IPS-NIHi7 (cell line): ENCODE results near the gene BRAF.
"Not testable (repeated sequence)": the region's sequence is repeated elsewhere in the genome, so short reads cannot be mapped to it uniquely, and the experiment has no call there.

ENCODE experiments used
- DNase-seq: peaks from one replicate; pipeline ENCODE4 v3.0.0; 2012; ENCODE audit warnings: mixed read lengths; ENCODE audit errors: extremely low spot score

BRAF gene

DNA sequence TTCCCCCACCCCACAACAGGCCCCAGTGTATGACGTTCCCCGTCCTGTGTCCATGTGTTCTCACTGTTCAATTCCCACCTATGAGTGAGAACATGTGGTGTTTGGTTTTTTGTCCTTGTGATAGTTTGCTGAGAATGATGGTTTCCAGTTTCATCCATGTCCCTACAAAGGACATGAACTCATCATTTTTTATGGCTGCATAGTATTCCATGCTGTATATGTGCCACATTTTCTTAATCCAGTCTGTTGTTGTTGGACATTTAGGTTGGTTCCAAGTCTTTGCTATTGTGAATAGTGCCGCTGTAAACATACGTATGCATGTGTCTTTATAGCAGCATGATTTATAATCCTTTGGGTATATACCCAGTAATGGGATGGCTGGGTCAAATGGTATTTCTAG, 216.0 kb downstream of the BRAF start:
- DNase-seq: not testable (repeated sequence)

DNA sequence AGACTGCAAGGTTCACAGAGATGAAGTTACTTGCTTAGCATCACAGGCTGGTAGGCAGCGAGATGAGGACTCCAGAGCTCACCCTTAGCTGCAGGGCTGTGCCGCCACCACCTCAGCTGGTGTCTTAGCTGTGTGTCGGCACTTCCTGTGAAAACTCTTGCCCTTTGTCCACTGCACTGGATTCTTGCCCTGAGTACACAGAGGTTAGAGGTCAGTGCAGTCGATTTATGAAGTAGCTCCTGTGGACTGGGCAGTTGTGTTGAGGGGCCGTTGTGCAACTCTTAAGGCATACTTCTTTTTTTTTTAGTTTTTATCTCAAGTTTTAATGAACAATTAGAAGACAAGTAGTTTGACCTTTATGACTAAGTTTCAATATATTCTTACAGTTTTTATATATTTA, 217.6 kb downstream of the BRAF start:
- no peak for DNase-seq

DNA sequence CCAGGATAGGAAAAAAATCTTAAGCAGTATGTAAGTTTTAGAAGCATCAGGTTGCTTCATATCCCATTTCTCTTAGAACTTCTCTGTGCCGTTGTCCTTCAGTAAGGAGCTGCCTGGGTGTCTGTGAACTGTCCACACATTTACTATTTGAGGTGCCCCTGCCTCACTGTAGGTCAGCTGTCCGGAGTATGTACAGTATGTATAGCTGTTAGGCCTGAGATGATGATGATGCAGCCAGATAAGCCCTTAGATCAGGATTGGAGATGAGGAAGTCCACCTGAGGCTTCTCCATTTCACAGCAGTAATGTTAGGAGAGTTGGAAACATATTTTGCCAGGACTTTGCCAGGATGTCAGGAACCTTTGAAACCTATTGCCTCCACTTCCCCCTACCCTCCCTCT, 220.5 kb downstream of the BRAF start:
- no peak for DNase-seq

DNA sequence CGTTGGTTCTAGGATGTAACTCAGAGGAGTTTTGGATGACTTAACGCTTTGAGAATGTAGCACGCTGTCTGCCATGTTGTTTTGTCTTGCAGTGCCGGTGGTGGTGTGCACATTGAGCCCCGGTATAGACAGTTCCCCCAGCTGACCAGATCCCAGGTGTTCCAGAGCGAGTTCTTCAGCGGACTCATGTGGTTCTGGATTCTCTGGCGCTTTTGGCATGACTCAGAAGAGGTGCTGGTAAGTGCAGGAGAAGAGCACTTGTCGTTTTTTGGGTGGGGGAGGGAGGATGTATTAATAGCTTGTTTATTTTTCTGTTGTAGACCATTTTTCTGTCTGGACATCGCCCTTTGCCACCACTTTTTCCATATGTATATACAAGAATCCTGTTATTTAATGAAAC, 222.0 kb downstream of the BRAF start:
- no peak for DNase-seq

DNA sequence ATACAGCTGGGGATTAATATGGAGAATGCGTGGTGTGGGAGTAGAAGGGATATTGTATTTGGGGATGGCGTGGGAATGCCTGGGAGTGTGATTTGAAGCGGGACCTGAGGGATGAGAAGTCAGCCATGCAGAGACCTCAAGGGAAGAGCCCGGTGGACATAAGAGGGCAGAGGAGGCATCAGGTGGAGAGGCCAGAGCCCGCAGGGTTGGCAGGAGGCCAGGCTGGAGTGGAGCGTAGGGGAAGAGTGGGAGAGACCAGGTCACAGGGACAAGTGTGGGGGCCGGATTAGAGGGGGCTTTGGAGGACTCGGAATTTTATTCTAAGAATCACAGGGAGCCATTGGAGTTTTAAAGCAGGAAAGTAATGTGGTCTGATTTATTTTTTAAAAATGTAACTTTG, 226.3 kb downstream of the BRAF start:
- no peak for DNase-seq

DNA sequence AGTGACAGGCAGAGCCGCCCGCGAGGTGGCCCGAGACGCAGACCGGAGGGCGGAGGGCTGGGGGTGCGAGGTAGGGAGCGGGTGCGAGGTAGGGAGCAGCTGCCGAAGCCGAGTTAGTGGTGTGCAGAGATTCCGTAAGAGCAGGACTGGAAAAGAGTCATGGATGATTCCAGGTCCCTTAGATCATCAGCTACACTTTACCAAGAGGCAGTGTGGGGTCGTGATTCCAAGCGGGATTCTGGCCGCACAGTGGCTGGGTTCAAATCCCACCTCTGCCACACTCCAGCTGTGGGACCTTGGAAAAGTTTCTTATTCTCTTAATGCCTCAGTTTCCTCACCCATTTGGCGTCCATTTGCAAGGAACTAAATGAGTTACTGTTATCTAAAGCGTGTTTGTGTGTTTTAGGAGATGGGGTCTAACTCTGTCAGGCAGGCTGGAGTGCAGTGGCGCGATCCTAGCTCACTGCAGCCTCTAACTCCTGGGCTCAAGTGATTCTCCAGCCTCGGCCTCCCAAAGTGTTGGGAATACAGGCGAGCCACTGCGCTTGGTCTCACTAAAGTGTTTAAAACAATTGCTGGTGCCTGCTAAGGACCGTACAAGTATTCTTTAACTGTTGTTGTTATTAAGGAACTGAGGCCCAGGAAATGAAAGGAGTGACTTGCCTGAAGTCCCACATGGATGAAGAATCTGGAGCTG, 227.1 kb downstream of the BRAF start:
- DNase-seq: no peak

DNA sequence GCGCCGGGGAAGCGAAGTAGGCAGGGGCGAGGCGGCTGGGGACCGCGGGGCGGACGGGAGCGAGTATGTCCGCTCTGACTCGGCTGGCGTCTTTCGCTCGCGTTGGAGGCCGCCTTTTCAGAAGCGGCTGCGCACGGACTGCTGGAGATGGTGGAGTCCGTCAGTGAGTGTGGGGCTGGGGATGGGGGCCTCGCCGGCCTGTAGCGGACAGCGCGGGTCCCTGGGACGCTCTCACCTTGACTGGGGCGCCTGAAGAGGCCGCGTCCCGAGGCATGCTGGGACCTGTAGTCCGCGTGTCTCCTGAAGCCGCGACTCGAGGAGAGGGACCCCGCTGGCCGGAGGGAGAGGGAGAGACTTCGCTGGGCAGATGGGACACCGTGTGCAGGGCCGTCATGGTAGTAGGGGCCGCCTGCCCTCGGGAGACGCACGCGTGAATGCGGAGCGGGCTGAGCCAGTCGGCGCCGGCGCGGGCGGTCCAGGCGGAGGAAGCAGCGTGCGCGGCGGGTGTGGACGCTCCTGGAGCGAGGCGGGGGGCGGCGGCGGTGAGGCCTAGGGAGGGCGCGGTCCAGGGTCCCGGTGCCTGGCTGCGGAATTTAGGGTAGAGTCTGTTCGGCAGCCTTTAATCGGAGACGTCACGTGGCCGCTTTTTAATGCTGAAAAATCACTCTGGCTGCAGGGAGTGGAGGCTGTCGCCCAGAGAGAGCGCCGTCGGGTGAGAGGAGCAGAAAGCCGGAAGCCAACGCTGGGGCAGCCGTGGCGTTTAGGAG, 227.9 kb downstream of the BRAF start, which contains the start of gene NDUFB2:
Gene NDUFB2, plus strand, starts transcription at position 29 of the 767 bp plus-strand sequence. Its CDS starts 37 bp downstream, at position 66.
- peak; percentile 90 for DNase-seq

DNA sequence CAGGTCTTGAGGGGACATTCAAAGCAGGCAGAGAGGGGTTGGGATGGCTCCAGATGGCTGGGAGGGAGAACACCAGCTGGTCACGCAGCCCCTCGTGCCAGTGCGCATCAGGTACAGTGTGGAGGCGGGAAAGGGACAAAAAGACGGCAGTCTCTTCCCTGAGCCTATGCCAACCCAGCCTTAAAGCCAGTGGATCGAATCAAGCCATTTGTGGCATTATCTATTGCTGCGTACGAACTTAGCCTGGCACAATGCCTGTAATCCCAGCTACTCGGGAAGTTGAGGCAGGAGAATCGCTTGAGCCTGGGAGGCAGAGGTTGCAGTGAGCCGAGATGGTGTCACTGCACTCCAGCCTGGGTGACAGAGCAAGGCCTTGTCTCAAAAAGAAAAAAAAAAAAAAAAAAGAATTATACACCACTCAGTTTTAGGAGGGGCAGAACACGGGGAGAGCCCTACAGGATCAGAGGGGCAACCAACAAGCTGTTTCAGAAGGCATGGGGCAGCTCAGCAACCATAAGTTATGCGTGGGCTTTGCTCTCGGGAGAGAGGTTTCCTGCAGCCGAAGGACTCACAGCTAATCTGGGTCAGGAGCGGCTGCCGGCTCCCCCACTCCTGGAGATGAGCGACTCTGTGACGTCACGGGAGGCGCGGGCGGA, 228.6 kb downstream of the BRAF start:
- peak; percentile 97 for DNase-seq

DNA sequence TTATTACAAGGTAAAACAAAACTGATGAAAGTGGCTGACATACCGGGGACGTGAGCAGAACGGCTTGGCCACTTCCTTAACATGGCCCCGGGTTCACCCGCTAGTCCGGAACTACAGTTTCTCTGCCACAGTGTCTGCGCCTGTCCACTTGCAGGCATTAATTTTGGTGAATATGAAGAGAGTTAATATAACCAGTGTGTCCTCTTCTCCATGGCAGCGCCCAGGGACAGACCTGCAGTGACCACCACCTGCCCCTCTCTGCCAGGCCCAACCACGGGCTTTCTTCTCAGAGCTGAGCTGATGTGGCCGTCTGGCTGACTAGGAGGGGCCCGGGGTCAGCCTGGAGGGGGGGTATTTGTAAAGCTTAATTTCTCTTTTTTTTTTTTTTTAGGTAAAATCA, 229.3 kb downstream of the BRAF start:
- DNase-seq: no peak

DNA sequence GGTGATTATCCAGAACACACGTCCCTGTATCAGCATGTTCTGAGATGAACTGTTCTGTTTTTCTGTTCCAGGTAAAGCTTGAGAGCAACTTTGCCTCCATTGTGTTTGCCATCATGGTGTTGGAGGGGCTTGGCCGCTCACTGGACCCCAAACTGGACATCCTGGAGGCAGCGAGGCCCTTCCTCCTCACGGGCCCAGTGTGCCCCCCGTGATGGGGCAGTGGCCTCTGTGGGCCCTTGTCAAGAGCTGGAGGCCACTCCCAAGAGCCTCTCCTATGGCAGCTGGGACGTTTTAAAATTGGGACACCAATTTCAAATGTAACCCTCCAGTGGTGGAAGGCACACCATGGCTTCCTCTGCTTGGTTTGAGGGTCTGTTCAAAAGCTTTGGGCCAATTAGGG, 230.1 kb downstream of the BRAF start:
- DNase-seq: no peak

DNA sequence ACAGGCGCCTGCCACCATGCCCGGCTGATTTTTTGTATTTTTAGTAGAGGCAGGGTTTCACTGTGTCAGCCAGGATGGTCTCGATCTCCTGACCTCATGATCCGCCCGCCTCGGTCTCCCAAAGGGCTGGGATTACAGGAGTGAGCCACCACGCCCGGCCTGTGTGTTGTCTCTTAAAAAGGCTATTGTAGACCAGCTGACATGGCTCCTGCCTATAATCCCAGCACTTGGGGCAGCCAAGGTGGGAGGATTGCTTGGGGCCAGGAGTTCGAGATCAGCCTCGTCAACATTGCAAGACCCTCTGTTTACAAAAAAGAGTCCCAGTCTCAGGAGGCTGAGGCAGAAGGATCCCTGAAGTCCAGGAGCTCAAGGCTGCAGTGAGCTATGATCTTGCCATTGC, 230.9 kb downstream of the BRAF start:
- not testable (repeated sequence) for DNase-seq

DNA sequence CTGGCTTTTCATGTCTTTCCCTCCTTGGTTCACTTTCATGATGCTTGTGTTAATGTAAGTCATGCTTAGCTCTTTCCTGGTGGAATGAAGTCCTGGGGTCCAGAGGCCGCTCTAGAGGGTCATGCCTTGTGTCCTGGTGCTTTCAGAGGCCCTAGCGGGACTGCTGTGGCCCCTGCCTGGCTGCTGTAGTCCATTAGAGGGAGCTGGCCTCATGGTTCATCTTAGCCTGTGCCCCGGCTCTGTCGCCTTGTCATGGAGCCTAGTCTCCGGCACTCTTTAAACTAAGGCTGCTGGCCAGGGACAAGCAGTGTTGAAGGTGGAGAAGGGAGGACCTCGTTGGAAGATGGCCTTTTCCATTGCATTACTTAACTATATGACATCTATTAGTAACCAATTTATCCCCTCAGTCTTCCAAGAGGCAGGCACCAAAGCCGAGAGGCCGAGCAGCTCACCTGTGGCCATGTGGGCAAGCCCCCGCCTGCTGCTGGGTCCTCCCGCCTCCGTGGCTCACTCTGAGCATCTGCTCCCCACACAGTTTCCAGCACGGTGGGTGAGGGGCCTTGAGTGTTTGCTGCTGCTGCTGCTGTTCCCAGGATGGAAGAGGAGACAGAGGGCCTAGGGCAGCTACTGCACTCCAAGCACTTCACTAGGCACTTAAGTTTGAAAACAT, 233.2 kb downstream of the BRAF start:
- peak; percentile 66 for DNase-seq

DNA sequence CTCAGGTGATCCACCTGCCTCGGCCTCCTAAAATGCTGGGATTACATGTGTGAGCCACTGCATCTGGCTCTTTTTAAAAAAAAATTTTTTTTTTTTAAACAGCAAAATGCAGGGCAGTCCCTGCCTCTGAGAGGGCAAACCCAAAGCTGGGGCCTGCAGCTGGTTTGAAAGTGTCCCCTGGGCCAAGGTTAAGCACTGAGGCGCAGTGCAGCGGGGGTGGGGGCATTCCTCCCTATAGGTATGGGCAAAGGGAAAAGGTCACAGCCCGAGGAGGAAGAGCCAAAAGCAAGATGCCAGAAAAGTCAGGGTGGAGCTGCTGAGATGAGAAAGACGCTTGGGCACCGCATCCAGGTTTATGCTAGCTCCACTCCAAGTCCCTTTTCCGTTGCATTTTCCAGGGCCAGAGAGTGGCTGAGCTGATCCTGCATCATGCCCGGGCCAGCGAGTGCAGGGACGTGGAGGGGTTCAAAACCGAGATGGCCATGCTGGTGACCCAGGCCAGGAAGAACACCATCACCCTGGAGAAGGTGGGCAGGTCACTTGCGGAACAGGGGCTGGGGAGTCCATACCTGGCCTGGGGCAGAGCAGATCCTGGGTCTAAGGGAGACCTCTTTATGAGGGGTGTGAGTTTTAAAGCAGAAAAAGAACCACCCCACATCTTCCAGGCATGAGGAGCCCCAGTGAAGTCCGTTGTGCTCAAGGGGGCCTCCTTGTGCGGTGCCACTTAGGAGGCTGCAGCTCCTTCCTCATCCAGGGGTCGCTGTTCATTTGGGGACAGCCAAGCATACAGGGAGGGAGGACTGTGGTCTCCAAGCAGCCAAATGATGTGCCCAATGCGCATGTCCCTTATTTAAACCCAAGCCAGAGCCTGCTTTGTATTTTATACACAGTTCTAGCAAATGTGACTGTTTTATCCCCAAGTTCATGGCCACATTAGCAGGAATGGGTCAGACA, 235.3 kb downstream of the BRAF start:
- DNase-seq: no peak

DNA sequence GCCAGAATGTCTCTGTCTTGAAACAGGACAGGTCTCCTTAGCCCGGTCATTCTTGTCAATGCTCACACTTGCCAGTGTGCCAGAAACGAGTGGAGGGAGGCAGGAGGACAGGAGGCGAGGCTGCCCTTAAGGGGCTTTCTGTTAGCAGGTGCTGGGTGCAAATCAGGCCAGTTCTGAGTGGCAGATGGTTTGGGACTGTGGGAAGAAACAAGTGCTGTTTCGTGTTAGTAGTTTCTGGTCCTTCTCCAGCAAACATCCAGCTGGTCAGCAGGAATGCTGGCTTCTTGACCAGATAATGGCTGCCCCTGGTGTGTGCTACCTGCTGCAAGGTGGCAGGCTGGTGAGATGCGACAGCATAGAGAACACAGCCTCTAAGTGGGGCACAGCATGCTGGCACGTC, 236.4 kb downstream of the BRAF start:
- DNase-seq: no peak

DNA sequence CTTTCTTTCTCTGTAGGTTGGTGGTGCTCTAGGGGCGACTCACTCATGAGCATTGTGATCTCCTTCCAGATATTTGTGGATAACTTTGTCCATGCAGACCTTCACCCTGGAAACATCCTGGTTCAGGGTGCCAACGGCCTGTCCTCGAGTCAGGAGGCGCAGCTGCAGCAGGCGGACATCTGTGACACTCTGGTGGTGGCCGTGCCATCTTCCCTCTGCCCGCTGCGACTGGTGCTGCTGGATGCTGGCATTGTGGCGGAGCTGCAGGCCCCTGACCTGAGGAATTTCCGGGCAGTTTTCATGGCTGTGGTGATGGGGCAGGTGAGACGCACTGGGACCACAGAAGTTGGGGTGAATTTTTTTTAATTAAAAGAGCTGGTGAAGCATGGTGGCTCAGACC, 237.8 kb downstream of the BRAF start:
- no peak for DNase-seq

DNA sequence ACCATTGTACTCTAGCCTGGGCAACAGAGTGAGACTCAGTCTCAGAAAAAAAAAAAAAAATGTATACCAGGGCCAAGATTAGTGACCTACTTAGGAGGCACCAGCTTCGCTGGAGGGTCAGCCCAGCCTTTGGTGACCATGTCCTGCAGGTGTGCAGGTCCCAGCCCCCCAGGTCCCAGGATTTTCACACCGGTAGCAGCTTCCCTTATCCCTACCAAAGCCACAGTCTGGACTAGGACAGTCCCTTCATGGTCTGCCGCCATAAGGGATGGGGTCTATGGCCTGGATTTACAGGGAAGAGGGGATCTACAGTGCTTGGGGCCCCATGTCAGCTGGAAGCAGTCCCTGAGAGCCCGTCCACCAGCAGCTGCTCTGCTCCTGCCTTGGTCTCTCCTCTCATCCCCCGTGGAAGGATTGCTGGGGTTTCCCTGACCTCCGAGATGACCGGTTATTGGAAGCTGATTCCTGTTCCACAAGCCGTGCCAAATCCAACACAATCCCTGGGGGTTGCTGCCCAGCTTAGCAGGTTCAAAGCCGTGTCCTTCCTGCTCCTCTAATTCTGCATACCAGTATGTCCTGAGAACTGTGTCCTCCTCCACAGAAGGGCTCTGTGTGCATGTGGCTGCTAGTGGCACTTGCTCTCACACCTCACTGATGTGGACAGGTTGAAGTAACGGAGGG, 239.2 kb downstream of the BRAF start:
- no peak for DNase-seq

DNA sequence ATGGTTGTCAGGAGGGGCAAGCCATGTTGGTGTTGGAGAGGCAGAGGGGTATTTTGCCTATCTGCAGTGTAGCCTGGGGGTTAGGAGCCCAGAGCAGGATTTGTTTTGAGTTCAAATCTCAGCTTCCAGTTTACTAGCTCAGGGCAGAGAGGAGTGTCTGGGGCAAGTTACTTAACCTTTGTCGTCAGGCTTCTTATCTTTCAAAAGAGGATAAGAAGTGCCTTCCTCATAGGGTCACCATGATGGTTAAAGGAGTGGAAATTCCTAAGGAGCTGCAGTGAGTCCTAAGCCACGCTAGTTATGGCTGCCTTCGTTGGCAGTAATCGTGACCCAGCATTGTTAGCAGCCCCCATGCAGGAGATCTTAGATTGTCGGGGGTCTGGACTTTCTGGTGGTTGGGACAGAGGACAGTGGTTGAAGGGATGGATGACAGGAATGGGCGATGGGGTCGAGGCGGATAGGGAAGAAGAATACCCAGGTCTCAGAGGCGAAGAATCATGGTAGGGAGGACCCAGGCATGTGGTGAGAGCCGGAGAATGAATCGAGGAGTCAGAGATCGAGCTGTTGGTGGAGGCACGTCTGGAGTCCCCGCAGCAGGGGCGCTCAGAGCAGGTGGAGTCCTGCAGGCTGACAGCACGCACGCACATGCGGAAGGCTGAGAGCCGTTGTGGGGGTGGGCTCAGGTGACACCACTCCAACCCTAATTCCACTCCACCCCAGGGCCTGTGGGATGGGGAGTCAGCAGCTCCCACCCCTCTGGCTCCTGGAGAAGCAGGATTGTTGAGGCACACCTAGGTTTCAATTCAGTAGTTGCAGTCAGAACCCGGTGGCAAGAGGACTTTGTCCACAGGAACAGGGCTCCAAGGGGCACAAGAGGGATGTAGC, 240.4 kb downstream of the BRAF start:
- DNase-seq: no peak

DNA sequence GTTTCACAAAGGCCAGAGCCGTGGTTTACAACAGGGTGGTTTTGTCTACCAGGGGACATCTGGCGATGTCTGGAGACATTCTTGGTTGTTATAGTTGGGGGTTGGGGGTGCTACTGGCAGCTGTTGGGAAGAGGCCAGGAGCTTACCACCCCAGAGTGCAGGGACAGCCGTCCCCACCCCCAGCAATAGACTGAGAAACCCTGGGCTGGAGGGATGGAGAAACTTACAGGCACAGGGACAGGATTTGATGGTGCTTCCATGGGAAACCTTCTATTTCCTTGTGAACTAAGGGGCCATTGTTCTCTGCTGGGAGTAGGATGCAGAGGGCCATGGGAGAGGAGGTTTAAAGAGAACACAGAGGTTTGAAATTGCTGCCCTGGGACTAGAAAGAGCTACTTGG, 241.1 kb downstream of the BRAF start:
- no peak for DNase-seq

DNA sequence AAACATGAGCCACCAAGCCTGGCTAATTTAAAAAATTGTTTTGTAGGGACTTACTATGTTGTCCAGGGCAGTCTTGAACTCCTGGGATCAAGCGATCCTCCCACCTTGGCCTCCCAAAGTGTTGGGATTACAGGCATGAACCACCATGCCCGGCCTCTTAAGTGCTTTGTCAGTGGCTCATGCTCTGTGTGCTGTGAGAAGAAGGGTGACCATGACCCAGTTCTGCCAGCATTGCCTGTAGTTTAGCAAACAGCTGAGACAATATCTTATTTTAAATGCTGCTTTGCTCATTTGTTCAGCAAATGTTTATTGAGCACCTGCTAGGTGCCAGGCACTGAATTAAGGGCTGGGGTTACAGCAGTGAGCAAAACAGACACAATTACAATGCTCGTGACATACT, 243.0 kb downstream of the BRAF start:
- DNase-seq: no peak

DNA sequence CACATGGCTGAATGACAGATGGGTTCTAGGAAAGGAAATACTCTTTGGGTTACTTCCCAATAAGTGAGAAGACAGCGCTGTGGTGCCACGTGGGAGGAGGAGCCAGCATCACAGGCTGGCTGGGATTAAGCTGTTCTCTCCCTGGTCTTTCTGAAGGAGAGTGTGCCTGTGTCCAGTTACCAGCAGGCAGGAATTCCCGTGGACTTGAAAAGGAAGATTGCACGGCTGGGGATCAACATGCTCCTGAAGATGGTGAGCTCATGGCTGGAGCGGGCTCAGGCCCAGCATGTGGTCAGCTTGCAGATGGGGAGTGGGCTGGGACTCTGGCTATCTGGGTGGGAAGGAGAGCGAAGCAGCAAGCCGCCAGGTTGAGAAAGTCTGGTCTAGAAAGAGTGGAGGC, 243.8 kb downstream of the BRAF start:
- DNase-seq: no peak
